HEK293T (cell line): ENCODE data around the gene FZD10.

Source experiments
- CTCF ChIA-PET: fragments of 350-600 bp; formaldehyde crosslinking; extraction: SDS; loops from one replicate; lab custom pipeline; 2021; ENCODE audit warnings: antibody characterized with exemption, inconsistent platforms; lab: Yijun Ruan, JAX
- POLR2A ChIA-PET: fragments of 350-600 bp; formaldehyde crosslinking; extraction: SDS; loops from one replicate; lab custom pipeline; 2020; ENCODE audit warnings: antibody characterized with exemption, inconsistent platforms; lab: Yijun Ruan, JAX
- DNase-seq: peaks from one replicate; pipeline ENCODE4 v3.0.0; 2012; ENCODE audit warnings: mixed read lengths; ENCODE audit errors: extremely low spot score
- ARNT ChIP-seq: fragments of 450-650 bp; IDR thresholded peaks from 2 replicates; pipeline ENCODE4 v1.6.1; 2017; ENCODE audit warnings: mild to moderate bottlenecking
- BHLHE40 ChIP-seq: fragments of 450-650 bp; IDR thresholded peaks from 2 replicates; pipeline ENCODE4 v1.6.1; 2016; ENCODE audit warnings: mild to moderate bottlenecking, moderate library complexity, borderline replicate concordance
- CTBP1 ChIP-seq: fragments of 450-650 bp; IDR thresholded peaks from 2 replicates; pipeline ENCODE4 v1.6.1; 2016; ENCODE audit warnings: borderline replicate concordance
- ELF4 ChIP-seq: fragments of 450-650 bp; IDR thresholded peaks from 2 replicates; pipeline ENCODE4 v1.6.1; 2017; ENCODE audit warnings: antibody characterized with exemption
- FOXA1 ChIP-seq: fragments of 450-650 bp; IDR thresholded peaks from 2 replicates; pipeline ENCODE4 v1.6.1; 2016; ENCODE audit warnings: mild to moderate bottlenecking
- FOXK2 ChIP-seq: fragments of 450-650 bp; IDR thresholded peaks from 2 replicates; pipeline ENCODE4 v1.6.1; 2016; ENCODE audit warnings: mild to moderate bottlenecking
- FOXM1 ChIP-seq: fragments of 450-650 bp; IDR thresholded peaks from 2 replicates; pipeline ENCODE4 v1.6.1; 2017; ENCODE audit warnings: mild to moderate bottlenecking, borderline replicate concordance
- HDGF ChIP-seq: fragments of 450-650 bp; IDR thresholded peaks from 2 replicates; pipeline ENCODE4 v1.6.1; 2017; ENCODE audit warnings: antibody characterized with exemption, borderline replicate concordance
- L3MBTL2 ChIP-seq: fragments of 450-650 bp; conservative IDR thresholded peaks from 2 replicates; pipeline ENCODE4 v1.6.1; 2016; ENCODE audit warnings: mild to moderate bottlenecking
- LEF1 ChIP-seq: fragments of 450-650 bp; IDR thresholded peaks from 2 replicates; pipeline ENCODE4 v1.6.1; 2017; ENCODE audit warnings: mild to moderate bottlenecking, borderline replicate concordance
- NFRKB ChIP-seq: fragments of 450-650 bp; IDR thresholded peaks from 2 replicates; pipeline ENCODE4 v1.6.1; 2016; ENCODE audit warnings: mild to moderate bottlenecking, moderate library complexity
- SP1 ChIP-seq: fragments of 450-650 bp; IDR thresholded peaks from 2 replicates; pipeline ENCODE4 v1.6.1; 2017
- SUZ12 ChIP-seq: fragments of 450-650 bp; IDR thresholded peaks from 2 replicates; pipeline ENCODE4 v1.6.1; 2016; ENCODE audit warnings: mild to moderate bottlenecking
- TARDBP ChIP-seq: fragments of 450-650 bp; IDR thresholded peaks from 2 replicates; pipeline ENCODE4 v1.6.1; 2016
- ZNF384 ChIP-seq: fragments of 450-650 bp; IDR thresholded peaks from 2 replicates; pipeline ENCODE4 v1.6.1; 2016
- TF ChIP-seq, protein P1 (sequence below): fragments of 450-650 bp; IDR thresholded peaks from 2 replicates; pipeline ENCODE4 v1.6.1; 2016

Gene FZD10

DNA sequence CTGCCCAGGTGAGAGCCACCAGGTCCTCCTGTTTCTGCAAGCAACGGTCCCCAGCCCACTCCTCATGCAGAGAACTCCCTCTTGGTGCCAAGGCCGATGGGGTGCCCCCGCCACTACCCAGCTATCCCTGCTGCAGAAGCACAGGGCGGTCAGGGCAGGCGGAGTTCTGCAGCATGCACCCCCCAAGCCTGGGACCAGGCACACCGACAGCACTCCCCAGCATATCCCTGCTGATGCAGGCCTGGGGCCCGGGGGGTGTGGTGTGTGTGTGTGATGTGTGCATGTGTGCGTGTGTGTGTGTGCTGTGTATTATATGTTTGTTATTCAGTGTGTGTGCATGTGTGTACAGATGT, 27.7 kb upstream of the FZD10 start:
- ChIA-PET CTCF (no interaction called here), POLR2A (no interaction called here)
- DNase-seq, result no peak
- TF ChIP-seq BHLHE40 (no peak), SUZ12 (no peak), HDGF (no peak), FOXK2 (no peak)

DNA sequence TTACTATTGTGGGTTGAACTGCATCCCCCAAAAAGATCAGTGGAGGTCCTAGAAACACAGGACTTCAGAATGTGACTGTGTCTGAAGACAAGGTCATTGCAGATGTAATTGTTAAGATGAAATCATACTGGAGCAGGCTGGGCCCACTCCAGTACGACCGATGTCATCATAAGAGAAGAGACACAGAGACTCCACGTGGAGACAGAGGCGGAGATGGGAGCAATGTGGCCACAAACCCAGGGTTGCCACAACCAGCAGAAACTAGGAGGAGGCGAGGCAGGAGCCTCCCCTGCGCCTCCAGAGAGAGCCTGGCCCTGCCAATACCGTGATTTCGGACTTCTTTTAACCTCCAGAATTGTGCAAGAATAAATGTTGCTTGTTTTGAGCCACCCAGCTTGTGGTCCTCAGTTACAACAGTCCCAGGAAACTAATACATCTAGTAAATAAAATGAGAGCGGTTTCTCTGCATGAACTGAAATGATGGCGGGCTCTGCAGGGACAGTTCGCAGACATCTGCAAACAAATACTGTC, 25.7 kb upstream of the FZD10 start:
- DNase-seq, result no peak
- ChIA-PET POLR2A (no interaction called here), CTCF (no interaction called here)
- no peak for TF ChIP-seq LEF1
- TF ChIP-seq SUZ12, result no peak

DNA sequence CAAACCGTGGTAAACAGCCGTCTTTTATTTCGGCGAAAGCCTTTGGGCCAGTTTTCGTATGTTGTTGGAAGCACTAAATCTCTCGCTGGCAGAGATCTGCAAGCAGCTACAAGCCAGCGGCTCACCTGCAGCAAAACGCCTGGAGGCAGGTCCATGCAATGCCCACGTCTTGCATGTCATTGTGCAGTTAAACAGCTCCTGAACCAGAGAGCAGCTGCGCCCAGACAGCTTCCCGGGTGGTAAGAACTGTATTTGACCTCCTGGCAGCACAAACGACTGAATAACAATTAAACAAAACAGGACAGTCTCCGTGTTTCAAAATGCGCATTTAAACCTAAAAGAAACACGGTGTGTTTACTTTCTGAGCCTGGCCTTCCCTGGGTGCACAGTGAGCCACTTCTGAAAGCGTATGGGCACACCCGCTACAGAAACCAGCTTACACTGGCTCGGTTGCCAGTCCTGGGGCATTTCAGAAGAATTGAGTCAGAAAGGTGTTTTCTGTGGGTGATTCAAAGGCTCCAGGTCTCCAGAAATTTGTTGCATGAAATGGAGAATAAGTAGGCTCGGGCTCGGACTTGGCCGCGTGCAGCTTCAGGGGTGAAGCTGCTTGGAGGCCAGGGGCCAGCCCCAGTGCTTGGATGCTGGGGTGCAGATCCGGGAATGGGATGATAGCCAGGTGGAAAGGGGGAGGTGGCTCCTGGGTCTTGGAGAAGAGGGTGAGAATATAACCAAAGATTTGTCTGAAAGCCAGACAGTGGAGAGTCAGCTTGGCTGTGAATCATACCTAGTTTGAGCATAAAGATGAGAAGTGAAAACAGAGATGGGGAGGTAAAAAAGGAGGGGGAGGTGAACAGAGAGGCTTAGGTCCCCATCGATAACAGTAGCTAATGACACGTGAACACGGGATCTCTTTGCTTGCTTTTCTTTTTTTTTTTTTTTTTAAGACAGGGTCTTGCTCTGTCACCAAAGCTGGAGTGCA, 24.9 kb upstream of the FZD10 start:
- CTCF ChIA-PET, result no interaction called here
- TF ChIP-seq NFRKB (no peak), FOXA1 (no peak), L3MBTL2 (no peak), ARNT (no peak), SUZ12 (no peak), SP1 (no peak), LEF1 (no peak), ZNF384 (no peak), BHLHE40 (no peak), FOXK2 (no peak), TARDBP (no peak), HDGF (no peak), FOXM1 (no peak), CTBP1 (no peak), ELF4 (no peak)
- TF ChIP-seq, protein P1, sequence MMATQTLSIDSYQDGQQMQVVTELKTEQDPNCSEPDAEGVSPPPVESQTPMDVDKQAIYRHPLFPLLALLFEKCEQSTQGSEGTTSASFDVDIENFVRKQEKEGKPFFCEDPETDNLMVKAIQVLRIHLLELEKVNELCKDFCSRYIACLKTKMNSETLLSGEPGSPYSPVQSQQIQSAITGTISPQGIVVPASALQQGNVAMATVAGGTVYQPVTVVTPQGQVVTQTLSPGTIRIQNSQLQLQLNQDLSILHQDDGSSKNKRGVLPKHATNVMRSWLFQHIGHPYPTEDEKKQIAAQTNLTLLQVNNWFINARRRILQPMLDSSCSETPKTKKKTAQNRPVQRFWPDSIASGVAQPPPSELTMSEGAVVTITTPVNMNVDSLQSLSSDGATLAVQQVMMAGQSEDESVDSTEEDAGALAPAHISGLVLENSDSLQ, result no peak
- POLR2A ChIA-PET, result no interaction called here
- no peak for DNase-seq

DNA sequence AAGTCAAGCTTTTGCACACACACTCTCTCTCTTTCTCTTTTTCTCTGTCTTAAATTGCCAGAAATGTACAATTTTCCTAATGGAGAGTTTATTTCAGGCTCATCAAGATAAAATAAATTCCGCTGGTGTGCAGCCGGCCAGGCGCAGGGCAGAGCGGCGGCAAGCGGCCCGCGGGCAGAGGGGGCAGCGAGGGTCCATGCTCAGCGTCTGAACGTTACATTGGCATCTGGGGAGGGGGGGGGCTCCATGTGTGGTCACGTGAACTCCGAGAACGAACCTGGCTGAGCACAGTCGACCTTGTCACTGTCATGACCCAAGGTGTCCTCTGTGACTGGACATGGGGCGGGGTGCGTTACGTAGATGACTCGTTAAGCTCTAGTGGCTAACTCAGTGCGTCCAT, 23.8 kb upstream of the FZD10 start:
- ChIA-PET POLR2A (no interaction called here), CTCF (no interaction called here)
- no peak for TF ChIP-seq HDGF
- no peak for TF ChIP-seq SP1
- TF ChIP-seq ARNT, result no peak
- no peak for TF ChIP-seq SUZ12
- no peak for TF ChIP-seq ZNF384
- TF ChIP-seq BHLHE40, result no peak
- TF ChIP-seq L3MBTL2, result no peak
- TF ChIP-seq TARDBP, result no peak
- no peak for TF ChIP-seq LEF1
- TF ChIP-seq ELF4, result no peak
- TF ChIP-seq NFRKB, result no peak
- TF ChIP-seq, protein P1, result no peak
- DNase-seq, result no peak

DNA sequence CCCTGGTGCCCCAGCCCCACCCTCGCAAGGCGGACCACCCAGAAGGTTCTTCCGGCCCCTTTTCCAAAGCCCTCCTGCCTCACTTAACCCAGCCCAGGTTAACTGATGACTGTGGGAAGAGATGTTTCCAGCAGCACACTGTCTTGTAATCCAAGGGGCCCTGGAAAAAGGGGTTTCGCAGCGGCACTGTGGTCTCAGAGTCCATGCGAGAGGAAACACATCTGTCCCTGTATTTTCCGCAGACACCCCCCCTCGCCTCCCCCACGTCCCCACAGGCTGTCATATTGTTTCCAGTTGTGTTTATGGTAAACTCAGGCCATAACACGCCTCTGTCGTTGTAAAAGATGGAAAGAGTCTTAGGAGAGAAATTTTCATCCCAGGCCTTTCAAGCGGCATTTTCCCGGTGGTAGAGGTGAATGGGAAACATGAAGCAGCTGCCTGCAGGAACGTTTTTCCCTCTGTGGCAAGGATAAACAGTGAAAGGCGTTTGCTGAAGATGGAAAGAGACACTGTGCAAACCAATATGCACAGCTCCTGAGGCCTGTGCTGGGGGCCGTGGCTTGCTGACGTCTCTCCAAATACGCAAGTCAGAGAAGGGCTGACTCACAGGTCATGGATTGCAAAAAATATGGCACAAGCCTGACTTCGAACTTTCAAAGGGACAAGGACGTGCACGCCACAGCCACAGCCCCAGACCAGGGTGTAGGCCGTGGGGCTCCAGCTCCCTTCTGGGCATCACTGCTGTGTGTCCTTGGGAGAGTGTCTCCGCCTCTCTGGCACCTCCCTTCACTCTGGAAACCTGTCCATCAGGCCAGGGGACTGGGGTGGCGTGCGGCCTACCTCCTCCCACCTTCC, 22.5 kb upstream of the FZD10 start:
- DNase-seq, result no peak
- CTCF ChIA-PET, result no interaction called here
- TF ChIP-seq SP1 (no peak), NFRKB (no peak), SUZ12 (no peak), BHLHE40 (no peak), ARNT (no peak), CTBP1 (no peak), LEF1 (no peak), FOXK2 (no peak), ELF4 (no peak), HDGF (no peak)
- TF ChIP-seq, protein P1, result no peak
- POLR2A ChIA-PET, result no interaction called here

DNA sequence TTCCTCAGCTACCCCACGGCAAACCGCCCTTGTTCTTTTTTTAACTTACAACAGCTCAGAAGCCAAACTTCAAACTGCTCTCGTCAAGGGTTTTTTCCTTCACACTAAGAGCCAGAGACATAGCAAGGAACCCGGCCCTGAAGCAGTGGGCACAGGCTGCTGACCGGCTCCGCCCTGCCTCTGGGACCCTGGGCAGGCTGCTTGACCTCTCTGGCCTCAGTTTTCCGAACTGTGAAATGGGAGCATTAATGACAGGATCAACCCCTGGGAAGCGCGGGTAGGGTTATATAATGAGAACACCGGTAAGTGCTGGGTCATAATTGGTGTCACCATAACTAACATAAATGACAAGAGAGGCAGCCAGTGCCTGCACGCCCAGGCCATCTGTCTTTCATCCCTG, 21.2 kb upstream of the FZD10 start:
- DNase-seq, result no peak
- TF ChIP-seq FOXK2 (no peak), NFRKB (no peak), LEF1 (no peak), FOXA1 (no peak), BHLHE40 (no peak), FOXM1 (no peak), SP1 (no peak), ELF4 (no peak), HDGF (no peak), CTBP1 (no peak), ZNF384 (no peak), ARNT (no peak), L3MBTL2 (no peak), TARDBP (no peak), SUZ12 (no peak)
- TF ChIP-seq, protein P1, result no peak
- ChIA-PET POLR2A (no interaction called here), CTCF (no interaction called here)
